HG02840 (cell line): ENCODE data around the gene HSF2.
A peak's percentile ranks its signal among the peaks of the same experiment; 100 is the strongest.

Source experiments
- ATAC-seq: cut with Tn5 transposase; IDR thresholded peaks from one replicate; pipeline ENCODE4 v1.9.1; 2021; ENCODE audit warnings: mild to moderate bottlenecking, moderate library complexity, moderate number of reproducible peaks; ENCODE audit not compliant: unreplicated experiment, low FRiP score

Gene HSF2

DNA sequence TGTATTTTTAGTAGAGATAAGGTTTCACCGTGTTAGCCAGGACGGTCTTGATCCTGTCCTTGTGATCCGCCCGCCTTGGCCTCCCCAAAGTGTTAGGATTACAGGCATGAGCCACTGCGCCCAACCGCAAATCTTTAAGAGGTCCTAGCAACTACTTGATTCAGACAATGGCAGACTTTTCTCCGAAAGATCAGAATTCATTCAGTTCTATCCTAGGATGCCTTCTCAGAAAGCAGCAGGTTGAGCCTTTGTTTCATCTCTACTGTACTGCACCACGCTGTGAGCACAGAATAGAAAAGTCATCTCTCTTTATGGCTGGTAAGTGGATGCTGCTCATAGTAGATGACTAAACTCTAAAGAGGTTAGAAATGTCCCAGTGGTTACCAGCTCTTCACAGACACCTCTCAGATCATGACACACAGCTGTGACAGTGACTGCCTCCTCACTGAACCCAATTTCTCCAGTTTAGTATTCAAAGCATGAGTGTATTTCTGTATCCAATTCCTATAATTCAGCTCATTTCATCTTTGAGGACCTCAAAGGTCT is 6.0 kb upstream of the HSF2 start:
- ATAC-seq: no peak

DNA sequence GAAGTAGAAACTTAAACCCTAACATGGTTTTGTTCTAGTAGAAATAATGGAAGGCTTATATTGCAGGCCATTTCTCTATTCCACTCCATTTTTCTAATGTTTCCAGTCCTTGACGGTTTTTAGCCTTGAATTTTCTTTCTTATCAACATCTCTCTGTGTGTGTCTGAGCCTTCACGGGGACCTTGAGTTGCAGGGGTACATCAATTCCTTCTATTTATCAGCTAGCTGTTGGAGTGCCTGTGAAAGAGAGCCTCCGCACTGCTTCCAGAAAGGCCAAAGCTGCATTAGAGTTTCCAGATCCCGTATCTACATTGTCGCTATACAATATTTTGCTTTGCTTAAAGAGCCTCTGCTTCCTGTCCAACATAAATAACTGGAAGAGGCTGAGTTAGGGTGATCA is 5.4 kb upstream of the HSF2 start:
- no peak for ATAC-seq

DNA sequence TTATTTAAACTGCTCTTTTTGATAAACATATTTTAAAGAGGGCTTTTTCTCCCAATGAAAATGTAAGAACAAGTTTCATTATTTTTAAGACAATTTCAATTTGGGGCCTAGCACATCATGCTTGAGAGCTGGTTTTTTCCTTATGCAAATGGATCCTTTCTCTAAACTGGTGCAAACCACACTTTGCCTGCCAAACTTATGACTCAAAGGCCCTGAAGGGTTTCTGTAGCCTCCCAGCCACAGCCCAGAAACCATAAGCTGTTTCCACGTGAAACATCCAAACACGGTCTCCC is 451 bp upstream of the HSF2 start:
- no peak for ATAC-seq

DNA sequence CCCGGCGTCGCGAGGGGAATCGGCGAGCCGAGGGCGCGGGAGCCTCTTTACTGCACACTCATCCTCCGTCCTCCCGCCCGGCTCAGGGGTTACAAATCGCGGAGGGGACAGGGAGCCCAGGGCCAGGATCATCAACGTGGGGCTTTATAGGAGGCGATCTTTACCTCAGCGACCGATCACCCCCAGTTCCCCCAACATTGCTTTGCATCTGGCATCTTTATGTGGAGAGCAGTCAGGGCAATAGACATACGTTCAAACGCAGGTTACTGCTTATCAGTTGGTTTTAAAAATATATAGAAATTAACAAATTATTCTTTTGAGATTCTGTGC is 634 bp downstream of the HSF2 start:
- peak; percentile 19 for ATAC-seq

DNA sequence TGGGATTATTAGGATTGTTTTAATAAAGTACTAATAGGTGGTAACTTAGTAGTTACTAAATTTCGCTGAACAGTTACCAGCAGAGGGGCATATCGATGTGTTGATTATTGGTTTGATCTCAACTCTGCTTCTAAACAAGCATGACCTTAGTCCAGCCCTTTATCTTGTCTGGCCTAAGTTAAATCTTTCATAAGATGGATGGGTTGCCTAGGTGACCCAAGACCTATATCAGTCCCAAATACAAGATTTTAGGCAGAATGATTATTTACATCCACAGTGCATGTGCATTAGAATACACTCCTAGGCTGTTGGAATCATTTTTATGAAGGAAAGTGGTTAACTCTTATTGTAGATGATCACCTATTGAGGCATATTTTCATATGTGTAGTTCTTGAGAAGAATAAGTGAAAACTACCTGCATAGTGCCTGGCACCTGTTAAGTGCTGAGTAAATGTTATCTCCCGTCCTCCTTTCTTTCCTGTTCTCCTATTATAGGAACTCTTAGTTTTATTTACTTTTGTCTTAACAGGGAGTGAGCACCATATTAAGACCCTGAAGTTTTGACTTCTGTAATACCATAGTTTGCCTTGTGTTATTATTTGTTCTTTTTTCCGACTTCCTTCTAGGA is 1.1 kb downstream of the HSF2 start:
- no peak for ATAC-seq

DNA sequence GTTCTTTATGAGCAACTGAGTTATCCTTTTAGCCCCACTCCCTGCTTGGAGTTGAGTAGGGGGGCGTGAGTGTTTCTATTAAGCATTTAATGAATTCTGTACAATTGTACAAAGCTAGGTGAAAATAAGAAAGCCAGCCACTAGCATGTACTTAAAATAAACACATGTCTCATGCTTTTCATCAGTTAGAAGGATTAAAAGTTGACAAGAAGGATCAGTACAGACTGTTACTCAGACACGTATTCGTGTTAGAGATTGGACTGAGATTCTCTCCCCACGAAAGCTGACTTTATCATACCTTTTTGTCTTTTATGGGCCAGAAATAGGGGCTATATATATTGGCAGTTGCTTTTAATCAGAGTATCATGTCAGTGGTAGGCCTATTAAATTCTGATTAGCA is 1.7 kb downstream of the HSF2 start:
- no peak for ATAC-seq

DNA sequence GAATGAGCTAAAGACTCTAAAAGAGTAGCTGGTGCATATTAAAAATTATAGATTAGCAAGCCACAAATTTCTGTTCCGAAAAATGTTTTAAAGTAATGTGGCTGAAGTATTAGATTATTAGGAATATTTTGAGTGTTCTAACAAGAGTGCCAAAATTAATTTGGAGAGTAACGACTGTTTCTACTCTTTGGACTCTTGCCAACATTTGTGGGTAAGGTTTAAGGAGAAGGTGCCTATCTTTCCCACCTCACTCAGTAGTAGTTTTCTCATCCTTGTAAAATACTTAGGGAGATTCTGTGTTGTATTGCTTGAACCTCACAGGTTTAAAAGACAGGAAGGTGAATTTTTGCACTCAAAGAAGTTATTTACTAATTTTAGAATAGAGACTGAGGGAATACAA is 5.0 kb downstream of the HSF2 start:
- no peak for ATAC-seq

DNA sequence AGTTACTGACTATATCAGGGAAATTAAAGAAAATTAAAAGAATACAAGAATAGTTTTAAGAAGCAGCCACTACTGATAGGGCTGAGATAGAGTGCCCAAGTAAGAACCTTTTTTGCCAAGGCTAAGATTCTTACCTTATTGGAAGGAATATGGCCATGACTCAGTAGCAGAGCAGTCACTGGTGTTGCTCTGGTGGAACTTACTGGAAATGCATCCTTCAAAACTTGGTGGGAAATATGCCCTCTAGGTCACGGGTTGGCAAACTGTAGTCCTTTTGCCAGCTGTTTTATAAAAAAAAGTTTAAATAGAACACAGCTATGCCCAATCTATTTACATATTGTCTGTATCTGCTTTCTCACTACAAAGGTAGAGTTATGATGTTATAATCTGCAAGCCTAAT is 6.0 kb downstream of the HSF2 start:
- ATAC-seq: no peak

DNA sequence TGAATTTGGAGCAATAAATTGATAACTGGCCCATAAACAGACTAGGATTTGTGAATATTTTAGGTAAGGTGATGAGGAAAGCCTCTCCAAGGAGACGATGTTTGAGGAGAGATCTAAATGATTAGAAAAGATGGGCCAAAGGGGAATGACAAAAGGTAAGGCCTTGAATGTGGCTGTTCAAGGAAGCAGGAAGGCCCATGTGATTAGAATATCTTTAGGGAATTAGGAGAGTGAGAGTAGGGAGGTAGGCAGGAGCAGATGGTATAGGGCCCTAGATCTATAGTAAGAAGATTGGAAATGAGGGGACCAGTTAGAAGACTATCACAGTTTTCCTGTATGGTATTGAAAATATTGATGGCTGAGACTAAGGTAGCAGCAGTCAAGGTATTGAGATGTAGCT is 6.7 kb downstream of the HSF2 start:
- ATAC-seq: no peak

DNA sequence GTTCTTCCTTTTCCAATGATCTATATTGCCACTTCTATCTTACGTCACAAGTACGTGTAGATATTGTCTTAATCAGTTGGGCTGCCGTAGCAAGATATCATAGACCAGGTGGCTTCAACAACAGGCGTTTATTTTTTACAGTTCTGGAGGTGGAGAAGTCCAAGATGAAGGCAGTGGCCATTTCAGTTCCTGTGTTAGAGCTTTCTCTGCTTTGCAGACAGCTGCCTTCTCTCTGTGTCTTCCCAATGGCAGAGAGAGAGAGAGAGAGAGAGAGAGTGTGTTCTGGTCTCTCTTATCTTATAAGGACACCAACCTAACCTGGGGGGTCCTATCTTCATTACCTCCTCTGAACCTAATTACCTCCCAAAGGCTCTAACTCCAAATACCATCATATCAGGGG is 8.3 kb downstream of the HSF2 start:
- ATAC-seq: no peak

DNA sequence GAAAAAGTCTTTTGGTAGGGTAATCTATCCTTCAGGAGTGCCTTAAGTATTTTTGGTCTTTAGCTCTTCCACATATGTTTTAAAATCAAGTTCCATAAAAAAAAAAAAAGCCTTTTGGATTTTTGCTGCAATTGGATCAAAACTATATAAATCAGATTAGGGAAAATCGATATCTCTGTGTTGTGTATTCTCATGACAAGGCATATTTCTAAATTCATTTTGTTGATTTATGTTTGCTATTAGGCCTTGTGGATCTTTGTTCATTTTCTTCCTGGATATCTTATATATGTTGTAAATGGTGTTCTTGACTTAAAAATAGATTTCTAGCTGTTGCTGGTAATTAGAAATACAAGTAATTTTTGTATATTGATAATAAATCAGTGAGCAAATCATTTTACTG is 8.8 kb downstream of the HSF2 start:
- no peak for ATAC-seq

DNA sequence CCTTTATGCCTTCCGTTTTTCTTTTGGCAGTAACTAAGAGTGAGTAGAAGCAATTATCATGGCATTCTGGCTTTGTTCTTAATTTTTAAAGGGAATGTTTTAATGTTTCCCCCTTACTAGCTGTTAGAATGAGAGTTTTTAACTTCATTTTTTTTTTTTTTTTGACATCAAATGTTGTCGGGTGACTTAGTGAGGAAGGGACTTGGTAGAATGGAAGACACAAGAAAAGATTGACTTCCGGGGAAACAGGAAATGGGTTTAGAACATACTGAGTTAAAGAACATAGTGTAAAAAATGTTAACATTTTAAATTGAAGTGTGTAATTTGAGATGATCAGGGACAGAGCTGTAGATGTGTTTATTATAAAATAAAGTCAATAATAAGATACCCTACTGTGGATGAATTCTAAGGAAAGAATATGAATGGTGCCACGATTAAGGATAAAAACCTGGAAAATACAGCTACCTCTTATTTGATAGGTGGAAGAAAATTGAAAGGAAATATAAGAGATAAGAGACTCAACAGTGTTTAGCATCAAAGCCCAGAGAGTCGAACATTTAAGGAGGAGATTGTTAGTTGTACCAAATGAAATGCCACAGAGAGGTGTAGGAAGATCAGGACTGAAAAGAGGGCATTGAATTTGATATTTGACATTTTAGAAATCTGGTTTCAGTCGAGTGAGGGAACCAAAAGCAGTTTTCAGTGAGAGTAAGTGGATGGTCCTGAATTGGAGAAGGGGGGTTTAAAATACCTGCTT is 9.4 kb downstream of the HSF2 start:
- no peak for ATAC-seq

DNA sequence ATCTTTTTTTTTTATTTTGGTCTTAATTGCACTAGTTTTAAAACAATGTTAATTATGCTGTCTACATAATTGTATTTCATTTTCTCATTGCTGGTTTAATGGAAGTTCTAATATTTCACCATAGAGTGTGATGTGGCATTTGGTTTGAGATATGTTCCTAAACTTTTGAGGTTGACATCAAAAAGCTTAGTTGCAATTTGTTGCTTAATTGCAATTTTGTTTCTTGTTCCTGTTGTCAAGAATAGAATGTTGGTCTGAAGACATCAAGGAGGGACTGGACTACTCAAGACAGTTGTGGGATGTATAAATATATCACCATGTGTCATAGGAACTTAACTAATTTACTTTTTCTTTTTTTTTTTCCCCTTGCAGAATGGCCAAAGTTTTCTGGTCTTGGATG is 12.5 kb downstream of the HSF2 start:
- no peak for ATAC-seq

DNA sequence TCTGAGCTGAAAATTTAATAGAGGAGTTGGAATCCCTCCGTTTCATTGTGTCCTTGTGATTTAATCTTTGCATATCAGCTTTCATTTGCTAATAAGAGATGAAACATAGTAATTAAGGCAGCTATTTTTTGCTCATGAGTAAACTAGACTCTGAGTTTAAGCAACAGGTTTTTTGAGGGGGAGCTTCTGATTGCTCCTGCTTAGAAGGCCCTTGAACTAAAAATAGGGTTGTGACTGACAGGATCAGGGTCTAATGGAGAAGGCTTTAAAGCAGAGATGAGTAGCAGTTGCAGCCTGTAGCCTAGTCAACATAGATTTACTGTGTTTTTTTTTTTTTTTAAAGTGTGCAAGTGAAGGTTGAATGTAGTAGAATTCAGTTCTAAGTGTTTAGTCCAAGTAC is 17.4 kb downstream of the HSF2 start:
- ATAC-seq: no peak

DNA sequence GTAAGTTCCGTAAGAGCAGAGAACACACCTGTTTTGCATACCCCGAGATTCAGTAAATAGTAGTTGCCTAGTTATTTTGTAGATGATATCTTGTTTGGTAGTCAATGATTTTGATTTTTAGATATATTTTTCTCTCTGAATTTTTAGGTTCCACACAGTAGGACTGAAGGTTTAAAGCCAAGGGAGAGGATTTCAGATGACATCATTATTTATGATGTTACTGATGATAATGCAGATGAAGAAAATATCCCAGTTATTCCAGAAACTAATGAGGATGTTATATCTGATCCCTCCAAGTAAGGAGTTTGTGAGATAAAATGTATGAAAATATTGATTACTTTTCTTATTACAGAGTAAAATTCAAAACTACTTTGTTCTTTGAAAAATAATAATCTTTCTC is 22.6 kb downstream of the HSF2 start:
- no peak for ATAC-seq

DNA sequence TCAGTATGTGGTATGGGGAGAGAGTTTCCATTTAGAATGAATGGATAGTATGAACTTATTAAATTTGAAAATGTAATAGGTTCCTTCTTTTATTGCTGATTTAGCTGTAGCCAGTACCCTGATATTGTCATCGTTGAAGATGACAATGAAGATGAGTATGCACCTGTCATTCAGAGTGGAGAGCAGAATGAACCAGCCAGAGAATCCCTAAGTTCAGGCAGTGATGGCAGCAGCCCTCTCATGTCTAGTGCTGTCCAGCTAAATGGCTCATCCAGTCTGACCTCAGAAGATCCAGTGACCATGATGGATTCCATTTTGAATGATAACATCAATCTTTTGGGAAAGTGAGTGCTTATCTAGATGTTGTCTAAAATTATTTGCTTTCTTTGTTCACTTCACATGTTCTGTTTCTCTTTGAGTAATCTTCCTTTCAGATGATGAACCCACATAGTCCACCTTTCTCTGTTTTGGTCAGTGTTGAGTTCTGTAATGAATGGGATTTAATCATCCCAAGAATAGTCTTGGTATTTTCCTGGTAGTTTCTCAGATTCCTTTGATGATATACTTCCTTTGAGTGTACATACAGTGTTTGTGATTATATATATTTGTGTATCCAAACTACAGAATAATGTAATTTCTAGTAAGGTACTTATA is 23.3 kb downstream of the HSF2 start:
- ATAC-seq: peak; percentile 90

DNA sequence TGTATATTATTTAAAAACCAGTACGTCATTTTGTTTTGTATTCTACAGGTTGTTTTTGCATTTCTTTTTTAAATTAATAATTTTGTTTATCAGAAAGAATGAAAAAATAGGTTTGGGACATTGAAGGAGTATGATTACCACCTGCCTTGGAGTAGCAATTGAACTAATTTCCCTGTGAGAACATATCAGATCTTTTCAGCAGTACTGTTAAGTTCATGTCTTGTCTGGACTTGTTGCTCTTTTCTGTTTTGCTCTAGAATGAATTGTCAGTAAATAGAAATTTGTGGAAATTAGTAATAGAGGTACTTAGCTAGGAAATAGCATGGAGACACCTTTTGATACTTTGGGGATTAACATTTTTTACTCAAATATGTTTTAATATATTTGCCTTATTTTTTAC is 24.3 kb downstream of the HSF2 start:
- no peak for ATAC-seq

DNA sequence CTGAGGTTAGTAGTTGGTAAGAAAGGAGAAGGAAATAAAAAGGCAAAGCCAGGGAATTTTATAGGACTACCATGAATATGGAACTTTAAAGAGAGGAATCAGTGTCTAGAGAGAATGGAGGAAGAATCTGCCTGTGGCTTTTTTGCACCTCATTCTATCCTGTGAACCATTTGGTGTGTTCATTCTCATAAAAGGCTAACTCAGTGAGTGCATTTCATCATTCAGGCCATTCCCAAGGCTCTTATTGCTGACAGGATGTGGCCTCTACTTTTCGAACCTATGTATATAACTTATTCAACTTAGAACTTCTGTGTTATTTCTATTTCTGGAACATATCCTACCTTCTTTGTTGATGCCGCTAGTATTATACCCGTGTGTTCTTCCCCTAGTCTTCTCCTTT is 27.1 kb downstream of the HSF2 start:
- ATAC-seq: no peak

DNA sequence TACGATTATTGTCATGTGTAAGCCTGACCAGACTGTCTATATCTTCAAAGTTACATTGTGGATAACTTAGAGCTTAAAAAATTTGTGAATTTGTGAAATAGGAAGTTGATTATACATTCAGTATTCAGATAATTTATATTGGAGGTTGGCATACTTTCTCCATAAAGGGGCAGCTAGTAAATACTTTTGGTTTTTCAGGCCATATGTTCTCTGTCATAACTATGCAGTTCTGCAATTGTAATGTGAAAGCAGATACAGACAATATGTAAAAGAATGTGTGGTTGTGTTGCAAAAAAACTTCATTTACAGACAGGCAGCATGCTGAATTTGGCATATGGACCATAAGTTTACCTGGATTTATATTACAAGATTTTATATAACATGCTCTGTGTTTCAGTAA is 29.3 kb downstream of the HSF2 start:
- no peak for ATAC-seq

DNA sequence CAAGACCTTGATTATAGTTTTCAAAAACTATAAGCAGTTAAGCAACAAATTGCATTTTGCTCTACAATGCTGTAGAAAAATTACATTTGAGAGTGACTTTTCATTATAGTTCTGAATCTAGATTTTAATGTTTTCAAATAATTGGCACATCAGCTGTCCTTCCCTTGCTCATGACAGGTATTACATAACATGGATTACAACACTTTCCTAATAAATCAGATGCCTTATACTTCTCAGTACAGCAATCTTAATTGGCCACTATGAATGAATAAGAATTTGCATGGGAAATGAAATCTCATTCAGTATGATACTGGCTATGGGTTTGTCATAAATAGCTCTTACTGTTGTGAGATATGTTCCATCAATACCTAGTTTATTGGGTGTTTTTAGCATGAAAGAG is 29.9 kb downstream of the HSF2 start:
- no peak for ATAC-seq

DNA sequence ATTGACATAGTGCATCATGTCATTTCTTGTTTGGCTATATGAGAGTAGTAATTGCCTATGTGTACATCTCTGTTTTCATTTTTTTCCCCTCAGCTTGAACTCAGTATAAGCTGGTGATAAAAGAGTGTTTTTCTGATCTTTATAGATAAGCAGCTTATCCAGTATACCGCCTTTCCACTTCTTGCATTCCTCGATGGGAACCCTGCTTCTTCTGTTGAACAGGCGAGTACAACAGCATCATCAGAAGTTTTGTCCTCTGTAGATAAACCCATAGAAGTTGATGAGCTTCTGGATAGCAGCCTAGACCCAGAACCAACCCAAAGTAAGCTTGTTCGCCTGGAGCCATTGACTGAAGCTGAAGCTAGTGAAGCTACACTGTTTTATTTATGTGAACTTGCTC is 32.3 kb downstream of the HSF2 start:
- no peak for ATAC-seq

DNA sequence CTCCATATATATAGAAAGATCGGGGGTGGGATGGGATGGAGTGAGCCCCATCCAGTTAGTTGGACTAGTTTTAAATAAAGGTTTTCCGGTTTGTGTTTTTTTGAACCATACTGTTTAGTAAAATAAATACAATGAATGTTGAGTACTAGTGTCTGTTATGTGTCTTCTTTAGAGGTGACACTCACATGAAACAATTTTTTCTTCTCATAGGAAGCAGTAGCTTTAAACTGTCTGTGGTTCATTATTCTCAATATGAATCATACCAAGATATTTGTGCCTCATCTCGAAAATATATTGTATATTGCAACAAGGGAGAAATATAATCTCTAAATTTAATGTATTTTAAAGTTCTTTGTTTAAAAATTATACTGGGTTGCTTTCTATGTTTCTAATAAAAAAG is 33.4 kb downstream of the HSF2 start:
- ATAC-seq: no peak
